Breast epithelium (tissue), 3 donors: Measurements from ENCODE around the gene CCDC74B.

Experiments
- POLR2AphosphoS5 ChIP-seq, 3 donors: sonication (generic); formaldehyde crosslinking; IDR thresholded peaks; one replicate each; pipeline ENCODE4 v1.6.1; 2017; ENCODE audit warnings: antibody characterized with exemption in 3 of 3
- TF ChIP-seq, protein P1 (sequence below), 3 donors: fragments of 450-650 bp; IDR thresholded peaks; one replicate each; pipeline ENCODE4 v1.5.1; 2016 to 2017; ENCODE audit warnings: antibody characterized with exemption in 3 of 3, mild to moderate bottlenecking in 3 of 3, moderate library complexity in 3 of 3

DNA sequence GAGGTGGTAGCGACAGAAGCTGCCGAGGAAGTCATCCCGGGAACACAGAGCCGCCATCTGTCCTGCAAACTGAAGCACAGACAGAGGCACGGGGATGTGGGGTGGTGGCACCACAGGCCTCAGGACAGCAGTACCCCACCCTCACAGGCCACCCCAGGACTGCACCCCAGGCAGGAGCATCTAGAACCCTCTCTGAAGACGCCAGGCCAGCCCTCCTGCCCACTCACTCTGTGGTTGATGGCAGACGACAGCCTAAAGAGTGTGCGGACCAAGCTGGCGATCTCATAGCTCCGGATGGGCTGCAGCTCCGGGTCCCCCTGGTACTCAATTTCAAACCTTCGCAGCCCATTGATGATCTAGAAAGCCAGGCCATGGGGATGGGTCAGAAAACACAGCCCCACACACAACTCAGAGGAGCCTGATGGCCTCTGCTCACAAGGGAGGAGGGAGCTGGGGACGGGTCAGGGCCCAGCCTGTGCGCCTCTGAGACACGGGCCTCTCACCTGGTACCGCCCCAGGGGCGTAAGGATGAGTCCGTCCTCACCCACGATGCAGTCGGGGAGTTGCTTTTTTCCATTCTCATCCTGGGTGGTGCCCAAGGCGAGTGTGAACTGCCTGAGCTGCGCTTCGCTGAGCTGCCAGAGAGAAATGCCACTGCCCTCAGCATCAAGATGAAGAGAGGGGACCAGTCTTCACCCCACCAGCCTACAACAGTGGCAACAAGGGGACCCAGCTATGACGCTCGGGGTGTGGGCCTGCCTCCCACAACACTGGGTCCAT lies 8.1 kb upstream of the CCDC74B start:
- no peak for TF ChIP-seq POLR2AphosphoS5 (IDR thresholded peaks at IDR 0.05)
- TF ChIP-seq, protein P1, sequence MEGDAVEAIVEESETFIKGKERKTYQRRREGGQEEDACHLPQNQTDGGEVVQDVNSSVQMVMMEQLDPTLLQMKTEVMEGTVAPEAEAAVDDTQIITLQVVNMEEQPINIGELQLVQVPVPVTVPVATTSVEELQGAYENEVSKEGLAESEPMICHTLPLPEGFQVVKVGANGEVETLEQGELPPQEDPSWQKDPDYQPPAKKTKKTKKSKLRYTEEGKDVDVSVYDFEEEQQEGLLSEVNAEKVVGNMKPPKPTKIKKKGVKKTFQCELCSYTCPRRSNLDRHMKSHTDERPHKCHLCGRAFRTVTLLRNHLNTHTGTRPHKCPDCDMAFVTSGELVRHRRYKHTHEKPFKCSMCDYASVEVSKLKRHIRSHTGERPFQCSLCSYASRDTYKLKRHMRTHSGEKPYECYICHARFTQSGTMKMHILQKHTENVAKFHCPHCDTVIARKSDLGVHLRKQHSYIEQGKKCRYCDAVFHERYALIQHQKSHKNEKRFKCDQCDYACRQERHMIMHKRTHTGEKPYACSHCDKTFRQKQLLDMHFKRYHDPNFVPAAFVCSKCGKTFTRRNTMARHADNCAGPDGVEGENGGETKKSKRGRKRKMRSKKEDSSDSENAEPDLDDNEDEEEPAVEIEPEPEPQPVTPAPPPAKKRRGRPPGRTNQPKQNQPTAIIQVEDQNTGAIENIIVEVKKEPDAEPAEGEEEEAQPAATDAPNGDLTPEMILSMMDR (IDR thresholded peaks at IDR 0.05), result no peak
